ENCODE results near the gene POLR2C.

GRCh38 chr16:57483725-57484514 is 21.4 kb downstream of the POLR2C start:
- no peak for TF ChIP-seq CTCF (conservative IDR thresholded peaks at IDR 0.05; ENCODE audit: low read depth in 2 of 2)
- TF ChIP-seq POLR2AphosphoS5 (IDR thresholded peaks at IDR 0.05; ENCODE audit: low read depth) = no peak
- TF ChIP-seq REST (IDR thresholded peaks at IDR 0.05; ENCODE audit: unreplicated experiment) = no peak

Data from GM23338 (cell line).